Measurements from ENCODE around the gene MT1H.
"Not testable (repeated sequence)": the region's sequence is repeated elsewhere in the genome, so short reads cannot be mapped to it uniquely, and the experiment has no call there.

The MT1H gene

GRCh38 chr16:56665286-56666261 lies 4.0 kb upstream of the MT1H start:
- FAIRE-seq: not testable (repeated sequence)

- FAIRE-seq: no peak
These were observed 1.7 kb upstream of the MT1H start, which contains the start of gene MT1G for GRCh38 chr16:56667581-56668571. TSS of gene MT1G (minus strand) at chr16:56668065. CDS start at chr16:56667993, 72 bp downstream.

DNA sequence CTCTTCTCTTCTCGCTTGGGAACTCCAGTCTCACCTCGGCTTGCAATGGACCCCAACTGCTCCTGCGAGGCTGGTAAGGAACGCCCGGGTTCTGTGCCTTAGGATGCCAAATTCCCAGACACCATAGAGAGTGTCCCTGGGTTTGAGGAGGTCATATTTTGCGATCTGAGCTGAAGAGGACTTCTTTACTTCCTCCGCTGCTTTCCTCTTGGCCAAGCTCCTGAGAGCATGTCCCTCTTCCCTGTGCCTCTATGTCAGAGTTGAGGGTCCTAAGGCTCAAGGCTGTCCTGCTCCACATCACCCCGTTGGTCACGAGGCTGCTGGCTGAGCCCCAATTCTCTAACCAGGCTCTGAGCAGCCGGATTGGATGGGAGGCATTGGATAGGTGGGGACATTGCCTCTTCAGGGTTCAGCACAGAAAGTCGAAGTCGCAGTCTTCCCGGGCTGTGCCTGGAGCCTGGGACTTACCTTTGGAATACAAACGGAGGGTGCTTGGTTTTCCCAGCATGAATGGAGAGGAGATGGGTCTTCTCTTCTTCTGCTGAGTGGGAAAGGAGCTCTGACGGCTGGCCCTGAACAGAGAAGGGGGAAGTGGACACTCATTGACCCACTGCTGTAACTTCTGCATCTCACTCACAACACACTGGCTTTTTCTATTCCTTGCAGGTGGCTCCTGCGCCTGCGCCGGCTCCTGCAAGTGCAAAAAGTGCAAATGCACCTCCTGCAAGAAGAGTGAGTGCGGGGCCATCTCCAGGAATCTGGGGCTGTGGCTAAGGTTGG lies 416 bp downstream of the MT1H start:
- FAIRE-seq: no peak

DNA sequence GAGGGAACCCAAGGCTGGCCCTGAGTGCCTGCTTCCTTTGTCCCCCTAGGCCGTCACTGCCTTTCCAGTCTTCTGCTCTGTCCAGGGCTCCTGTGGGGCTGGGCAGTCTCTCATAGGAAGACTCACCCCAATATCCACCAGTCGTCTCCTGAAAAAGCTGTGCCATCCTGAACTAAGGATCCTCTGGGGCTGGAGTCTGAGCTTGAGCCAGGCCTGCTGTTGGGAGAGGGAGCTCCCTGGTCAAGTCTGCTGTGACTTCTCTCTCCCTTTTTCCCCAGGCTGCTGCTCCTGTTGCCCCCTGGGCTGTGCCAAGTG lies 963 bp downstream of the MT1H start:
- FAIRE-seq: no peak

DNA sequence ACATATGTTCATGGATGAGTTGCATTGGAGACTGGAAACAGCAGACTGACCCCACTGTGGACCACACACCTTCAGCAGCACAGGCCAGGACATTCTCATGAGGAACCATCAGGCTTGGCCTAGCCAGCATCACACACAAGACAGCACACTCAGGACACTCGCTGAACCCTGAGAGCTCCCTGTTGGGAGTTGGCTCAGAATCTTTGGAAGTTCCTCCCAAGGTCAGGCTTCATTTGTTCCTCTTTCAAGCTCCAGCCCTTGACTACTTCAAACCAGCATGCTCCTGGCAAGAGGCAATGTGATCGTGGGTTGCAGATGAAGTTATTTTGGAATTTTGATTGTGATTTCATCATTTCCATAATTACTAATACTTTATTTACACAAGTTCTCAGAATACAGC lies 2.1 kb downstream of the MT1H start:
- not testable (repeated sequence) for FAIRE-seq

DNA sequence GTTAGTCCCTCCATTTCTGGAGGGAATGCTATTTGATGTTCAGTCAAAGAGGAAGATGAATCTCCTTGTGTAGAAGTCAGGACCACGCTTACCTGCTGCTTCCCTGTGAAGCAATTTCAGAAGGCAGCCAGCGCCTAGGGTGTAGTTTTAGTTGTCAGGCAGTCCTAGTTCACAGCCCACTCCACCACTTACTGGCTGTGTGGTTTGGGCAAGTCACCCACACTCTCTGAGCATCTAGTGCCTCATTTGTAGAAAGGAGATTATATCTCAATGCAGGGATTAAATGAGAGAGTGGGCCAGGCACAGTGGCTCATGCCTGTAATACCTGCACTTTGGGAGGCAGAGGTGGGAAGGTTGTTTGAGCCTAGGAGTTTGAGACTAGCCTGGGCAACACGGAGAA lies 2.6 kb downstream of the MT1H start:
- not testable (repeated sequence) for FAIRE-seq

DNA sequence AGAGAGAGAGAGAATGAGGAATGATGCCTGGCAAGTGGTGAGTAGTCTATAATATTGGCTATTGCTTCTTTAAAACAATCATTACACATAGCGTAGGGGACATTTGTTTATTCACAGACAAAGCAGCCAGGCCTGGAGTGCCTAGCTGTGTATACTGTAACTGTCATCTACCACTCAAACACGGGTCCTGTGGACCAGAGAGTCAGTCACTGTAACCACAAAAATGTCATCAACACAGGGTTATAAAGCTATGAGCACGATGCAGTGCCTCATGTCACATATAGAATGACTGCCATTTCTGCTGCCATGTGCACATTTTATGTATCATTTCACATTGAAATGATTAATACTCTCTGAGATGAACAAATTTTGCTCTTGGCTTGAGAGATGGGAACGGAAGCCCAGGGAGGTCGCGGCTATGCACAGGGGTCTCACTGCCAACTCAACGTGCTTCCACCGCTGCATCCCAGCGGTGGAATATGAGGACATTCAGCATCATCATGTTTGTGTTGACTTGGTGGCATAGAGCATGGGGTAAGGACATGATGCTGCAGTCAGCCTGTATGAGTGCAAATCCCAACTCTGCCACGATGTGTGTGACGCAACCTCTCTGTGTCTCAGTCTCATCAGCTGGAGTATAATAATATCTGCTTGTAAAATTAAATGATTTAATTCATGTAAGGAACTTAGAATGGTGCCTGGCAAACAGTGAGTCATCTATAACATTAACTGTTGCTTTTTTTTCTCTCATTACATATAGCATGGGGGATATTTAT lies 3.3 kb downstream of the MT1H start:
- no peak for FAIRE-seq

DNA sequence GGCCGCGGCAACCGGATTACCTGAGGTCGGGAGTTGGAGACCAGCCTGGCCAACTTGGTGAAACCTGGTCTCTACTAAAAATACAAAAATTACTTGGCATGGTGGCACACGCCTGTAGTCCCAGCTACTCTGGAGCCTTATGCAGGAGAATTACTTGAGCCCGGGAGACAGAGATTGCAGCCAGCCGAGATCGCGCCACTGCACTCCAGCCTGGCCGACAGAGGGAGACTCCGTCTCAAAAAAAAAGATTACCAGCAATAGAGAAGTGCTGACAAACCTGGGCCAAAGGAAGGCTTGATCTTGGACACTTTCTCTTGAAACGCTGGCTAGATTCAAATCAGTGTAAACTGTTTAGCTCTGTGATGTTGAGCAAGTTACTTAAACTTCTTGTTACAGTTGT lies 4.3 kb downstream of the MT1H start:
- no peak for FAIRE-seq

DNA sequence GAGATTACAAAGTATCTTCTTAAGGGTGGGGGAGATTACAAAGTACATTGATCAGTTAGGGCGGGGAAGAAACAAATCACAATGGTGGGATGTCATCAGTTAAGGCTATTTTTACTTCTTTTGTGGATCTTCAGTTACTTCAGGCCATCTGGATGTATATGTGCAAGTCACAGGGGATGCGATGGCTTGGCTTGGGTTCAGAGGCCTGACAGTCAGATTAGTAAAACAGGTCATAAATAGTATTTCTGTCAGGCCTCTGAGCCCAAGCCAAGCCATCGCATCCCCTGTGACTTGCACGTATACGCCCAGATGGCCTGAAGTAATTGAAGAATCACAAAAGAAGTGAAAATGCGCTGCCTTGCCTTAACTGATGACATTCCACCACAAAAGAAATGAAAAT lies 5.0 kb downstream of the MT1H start:
- not testable (repeated sequence) for FAIRE-seq

DNA sequence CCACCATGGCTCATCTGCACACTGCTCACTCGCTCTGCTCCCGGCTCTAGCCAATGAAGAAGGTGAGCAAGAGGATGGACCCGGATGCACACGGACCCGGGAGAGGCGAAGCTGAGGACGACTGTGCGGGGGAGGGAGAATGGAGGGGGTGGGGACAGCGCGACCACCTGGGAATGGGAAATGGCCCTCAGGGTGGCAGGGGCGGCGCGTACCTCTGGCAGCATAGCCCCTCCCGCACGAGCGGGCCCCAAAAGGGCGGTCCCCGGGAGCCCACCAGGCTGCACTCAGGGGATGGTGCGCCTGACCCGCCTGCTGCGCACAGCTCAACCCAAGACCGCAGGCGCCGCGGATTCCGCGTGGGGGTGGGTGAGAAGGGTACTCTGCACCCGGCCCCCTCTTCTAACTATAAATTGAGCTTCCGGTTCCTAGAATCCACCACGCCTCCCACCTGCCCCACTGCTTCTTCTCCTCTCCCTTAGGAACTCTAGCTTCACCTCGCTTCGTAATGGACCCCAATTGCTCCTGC lies 6.1 kb downstream of the MT1H start:
- FAIRE-seq: no peak

DNA sequence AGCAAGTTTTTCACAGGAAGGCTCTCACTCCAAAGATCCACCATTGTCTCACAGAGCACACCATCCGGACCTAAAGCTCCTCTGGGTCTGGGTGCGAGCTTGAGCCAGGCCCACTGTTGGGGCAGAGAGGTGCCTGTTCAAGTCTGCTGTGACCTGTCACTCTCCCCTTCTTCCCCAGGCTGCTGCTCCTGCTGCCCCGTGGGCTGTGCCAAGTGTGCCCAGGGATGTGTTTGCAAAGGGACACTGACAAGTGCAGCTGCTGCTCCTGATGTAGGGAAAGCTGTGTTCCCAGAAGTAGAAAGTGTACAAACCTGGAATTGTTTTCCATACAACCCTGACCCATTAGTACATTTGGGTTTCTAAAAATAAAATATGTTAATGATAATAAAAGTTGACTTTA lies 7.9 kb downstream of the MT1H start:
- FAIRE-seq: no peak

DNA sequence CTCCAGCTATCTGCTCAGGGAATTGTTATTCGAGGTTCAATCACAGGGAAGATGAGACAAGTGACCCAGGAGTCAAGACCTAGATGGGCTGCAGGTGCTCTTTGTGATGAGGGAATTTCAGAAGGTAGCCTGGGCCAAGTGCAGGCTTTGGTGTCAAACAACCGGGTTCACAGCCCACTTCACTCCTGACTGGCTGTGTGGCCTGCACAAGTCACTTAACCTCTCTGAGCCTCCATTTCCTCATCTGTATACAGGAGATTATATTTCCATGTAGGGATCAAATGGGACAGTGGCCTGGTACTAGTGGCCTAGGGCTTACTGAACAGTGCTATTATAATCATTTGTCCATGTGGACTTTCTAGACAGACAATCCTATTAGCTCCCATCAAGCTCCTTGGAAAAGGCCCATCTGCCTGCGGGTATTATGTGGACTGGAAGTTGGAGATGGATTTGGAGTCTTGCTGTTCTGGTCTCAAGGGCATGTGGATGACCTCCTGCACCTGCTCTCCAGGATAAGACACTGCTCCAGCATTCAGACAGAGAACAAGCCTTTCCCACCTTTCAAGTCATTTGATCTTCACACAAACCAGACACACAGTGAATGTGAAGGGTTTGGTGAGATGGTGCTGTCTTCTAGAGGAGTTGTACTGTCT lies 9.6 kb downstream of the MT1H start:
- no peak for FAIRE-seq

GRCh38 chr16:56679818-56680217 lies 10.2 kb downstream of the MT1H start:
- no peak for FAIRE-seq

GRCh38 chr16:56681939-56682702 lies 12.5 kb downstream of the MT1H start, which contains the start of gene MT1X:
TSS of gene MT1X (plus strand) at chr16:56682470. CDS start at chr16:56682541, 71 bp downstream.
- no peak for FAIRE-seq

DNA sequence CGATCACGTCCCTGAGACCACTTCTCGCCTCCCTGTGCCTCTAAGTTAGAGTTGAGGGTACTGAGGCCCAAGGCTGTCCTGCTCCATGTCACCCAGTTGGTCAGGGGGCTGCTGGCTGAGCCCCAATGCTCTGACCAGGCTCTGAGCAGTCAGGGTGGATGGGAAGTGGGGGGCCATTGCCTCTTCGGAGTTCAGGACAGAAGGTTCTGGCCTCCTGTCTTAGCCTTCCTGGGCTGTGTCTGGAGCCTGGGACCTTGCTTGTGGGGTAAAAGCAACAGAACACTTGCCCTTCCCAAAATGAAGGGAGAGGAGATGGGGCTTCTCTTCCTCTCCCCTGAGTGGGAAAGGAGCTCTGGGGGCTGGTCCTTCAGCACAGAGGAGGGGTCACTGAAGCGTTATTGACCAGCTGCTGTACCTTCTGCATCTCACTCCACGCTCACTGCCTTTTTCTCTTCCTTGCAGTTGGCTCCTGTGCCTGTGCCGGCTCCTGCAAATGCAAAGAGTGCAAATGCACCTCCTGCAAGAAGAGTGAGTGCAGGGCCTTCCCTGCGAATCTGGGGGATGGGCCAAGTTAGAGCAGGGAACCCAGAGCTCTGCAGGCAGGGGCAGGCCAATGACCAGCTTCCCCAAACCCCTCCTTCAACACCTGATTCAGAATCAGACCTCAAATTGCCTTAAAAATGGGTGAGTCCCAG lies 13.2 kb downstream of the MT1H start:
- FAIRE-seq: no peak

GRCh38 chr16:56683424-56684172 lies 14.0 kb downstream of the MT1H start:
- FAIRE-seq: no peak

DNA sequence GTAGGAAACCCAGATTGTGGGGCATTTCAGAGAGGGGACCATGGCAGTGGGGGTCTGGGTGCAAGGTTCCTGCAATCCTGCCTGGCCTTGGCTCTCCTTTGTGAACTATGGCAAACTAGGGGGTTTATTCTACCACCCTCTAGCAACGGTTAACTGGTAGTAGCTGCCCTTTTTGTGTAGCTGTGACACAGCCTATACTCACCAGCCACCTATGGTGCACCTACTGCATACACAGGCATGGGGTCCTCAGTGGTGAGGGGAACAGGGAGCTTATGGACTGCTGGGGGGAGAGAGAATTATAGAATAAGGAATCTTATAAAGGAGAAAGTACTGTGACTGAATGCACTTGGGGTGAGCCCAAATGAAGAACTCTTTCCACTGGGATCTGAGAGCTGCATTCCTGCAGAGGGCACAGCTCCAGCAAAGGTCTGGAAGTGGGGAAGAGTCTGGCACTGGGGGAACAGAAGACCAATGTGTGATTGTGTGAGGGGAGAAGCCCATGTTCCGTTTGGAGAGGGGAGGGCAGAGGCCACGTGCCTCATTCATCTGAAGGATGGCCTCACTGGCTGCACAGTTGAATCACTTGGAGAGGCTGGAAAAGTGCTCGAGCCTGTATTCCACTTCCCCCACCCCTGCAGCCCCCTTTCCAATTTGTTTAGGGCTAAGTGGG lies 14.8 kb downstream of the MT1H start:
- FAIRE-seq: no peak

DNA sequence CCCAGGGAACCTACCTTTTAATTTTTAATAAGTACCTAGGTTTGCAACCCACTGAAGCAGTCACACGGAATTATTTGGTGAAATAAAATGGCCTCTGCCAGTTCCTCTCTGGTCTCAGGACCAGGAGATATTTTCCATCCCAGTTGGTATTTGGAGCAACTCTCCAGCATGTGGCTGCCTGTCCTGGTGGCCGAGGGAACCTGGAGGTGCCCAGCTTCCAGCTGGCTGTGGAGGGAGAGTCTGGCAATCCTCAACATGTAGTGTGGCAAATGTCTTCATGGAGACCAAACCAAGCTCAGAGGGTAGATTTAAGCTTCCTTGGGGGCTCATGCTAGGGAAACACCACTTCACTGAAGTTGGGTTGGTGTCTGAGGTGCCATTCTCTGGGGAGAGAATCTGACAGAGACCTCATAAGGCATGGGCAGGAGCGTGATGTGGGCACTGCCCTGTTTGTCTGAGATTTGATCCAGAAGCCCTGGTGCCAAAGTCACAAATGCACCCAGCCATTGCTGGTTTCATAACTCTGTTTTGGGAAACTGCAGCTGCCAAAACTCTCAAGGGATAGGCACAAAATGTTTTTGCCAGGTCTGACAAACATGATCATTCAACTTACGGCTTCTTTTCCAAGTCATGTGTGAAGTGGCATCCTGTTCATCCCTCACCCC lies 15.4 kb downstream of the MT1H start:
- FAIRE-seq: no peak

Measured in TTC549 (cell line).